ENCODE measurements around the gene RAB3A.

- TF ChIP-seq, protein P1, sequence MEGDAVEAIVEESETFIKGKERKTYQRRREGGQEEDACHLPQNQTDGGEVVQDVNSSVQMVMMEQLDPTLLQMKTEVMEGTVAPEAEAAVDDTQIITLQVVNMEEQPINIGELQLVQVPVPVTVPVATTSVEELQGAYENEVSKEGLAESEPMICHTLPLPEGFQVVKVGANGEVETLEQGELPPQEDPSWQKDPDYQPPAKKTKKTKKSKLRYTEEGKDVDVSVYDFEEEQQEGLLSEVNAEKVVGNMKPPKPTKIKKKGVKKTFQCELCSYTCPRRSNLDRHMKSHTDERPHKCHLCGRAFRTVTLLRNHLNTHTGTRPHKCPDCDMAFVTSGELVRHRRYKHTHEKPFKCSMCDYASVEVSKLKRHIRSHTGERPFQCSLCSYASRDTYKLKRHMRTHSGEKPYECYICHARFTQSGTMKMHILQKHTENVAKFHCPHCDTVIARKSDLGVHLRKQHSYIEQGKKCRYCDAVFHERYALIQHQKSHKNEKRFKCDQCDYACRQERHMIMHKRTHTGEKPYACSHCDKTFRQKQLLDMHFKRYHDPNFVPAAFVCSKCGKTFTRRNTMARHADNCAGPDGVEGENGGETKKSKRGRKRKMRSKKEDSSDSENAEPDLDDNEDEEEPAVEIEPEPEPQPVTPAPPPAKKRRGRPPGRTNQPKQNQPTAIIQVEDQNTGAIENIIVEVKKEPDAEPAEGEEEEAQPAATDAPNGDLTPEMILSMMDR (conservative IDR thresholded peaks at IDR 0.05 in 1 of 2, IDR thresholded peaks at IDR 0.05 in 1 of 2; ENCODE audit: extremely low read depth in 1 of 2, insufficient read depth in 1 of 2, low read depth in 1 of 2, low read length in 2 of 2), result no peak
- TF ChIP-seq EZH2 (IDR thresholded peaks at IDR 0.05; ENCODE audit: borderline replicate concordance, low read length), result no peak
These were observed 14.3 kb upstream of the RAB3A start for GRCh38 chr19:18218159-18218558.
